Mucosa of descending colon (tissue), 3 donors: ENCODE measurements around the gene KMT5B. TPM values are rescaled to one million over a fixed set of nuclear protein-coding genes. Genes with fewer than 3 reads are reported as not detected.

Source experiments
- ATAC-seq: fragments of 200-7000 bp; cut with Tn5 transposase; one replicate; pipeline ENCODE4 v1.9.1; 2020; ENCODE audit warnings: mild to moderate bottlenecking, moderate library complexity
- DNase-seq, 3 donors: peaks; one replicate each; pipeline ENCODE4 v3.0.0-alpha.2; 2020
- H3K36me3 ChIP-seq: fragments of 200-600 bp; one replicate; pipeline ENCODE4 v1.8.0; 2021; ENCODE audit warnings: low read depth, mild to moderate bottlenecking
- H3K4me1 ChIP-seq: fragments of 200-600 bp; one replicate; pipeline ENCODE4 v1.8.0; 2021; ENCODE audit warnings: low read depth, mild to moderate bottlenecking
- H3K4me3 ChIP-seq: fragments of 200-600 bp; one replicate; pipeline ENCODE4 v1.8.0; 2021; ENCODE audit warnings: mild to moderate bottlenecking
- H3K9me3 ChIP-seq: fragments of 200-600 bp; one replicate; pipeline ENCODE4 v1.8.0; 2021; ENCODE audit warnings: mild to moderate bottlenecking
- intact Hi-C, 2 donors: fragments of 100-400 bp; cut with DNase I in 1 of 2; cut with micrococcal nuclease in 1 of 2; formaldehyde crosslinking; loops; one replicate each; pipeline versions ENCODE4 v1.11.0 to v1.11.1; 2022; cut with DNase I, micrococcal nuclease
- total RNA-seq, 3 donors: library from RNA; stranded (reverse); fragmentation: NEBNext Ultra II Directional in 2 of 3; extraction: Animal tissue kit (Norgen Biotek cat#: 25700) in 2 of 3; gene quantifications; one replicate each; pipeline versions ENCODE4 v1.2.1 to v1.2.4, GENCODE V29; 2021 to 2023
- TF ChIP-seq, protein P1 (sequence below): fragments of 200-600 bp; IDR thresholded peaks from one replicate; pipeline ENCODE4 v1.8.0; 2022; ENCODE audit warnings: antibody characterized with exemption, mild to moderate bottlenecking
- donor health status: DM: no; HTN: no; CAD: no; lungs with moderate emphysema.
- donor health status: DM: no; HTN: no; CAD: no.
- donor health status: DM: no; HTN: yes; CAD: no.

The KMT5B gene
- total RNA-seq, 3 donors from 2014 or later: 56.4 to 71.3 (median 65.1) TPM

DNA sequence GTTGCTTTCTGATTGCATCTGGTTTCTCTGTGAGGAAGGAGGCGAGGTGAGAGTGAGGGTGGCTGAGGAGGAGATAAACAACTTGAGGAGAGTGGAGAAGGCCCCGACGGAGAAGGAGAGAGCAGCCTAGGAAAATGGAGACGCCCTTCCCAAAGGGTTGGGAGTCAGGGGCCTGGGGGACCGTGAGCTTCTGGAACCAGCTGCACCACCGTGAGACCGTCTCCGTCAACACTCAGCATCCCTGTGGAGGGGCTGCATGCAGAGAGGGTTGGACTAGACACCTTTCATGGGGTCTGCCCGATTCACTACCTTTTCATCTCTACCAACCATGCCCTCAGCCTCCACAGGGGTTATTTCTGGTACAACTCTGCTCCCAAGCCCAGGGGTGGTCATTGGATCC, 13.3 kb upstream of the KMT5B start:
- TF ChIP-seq, protein P1, sequence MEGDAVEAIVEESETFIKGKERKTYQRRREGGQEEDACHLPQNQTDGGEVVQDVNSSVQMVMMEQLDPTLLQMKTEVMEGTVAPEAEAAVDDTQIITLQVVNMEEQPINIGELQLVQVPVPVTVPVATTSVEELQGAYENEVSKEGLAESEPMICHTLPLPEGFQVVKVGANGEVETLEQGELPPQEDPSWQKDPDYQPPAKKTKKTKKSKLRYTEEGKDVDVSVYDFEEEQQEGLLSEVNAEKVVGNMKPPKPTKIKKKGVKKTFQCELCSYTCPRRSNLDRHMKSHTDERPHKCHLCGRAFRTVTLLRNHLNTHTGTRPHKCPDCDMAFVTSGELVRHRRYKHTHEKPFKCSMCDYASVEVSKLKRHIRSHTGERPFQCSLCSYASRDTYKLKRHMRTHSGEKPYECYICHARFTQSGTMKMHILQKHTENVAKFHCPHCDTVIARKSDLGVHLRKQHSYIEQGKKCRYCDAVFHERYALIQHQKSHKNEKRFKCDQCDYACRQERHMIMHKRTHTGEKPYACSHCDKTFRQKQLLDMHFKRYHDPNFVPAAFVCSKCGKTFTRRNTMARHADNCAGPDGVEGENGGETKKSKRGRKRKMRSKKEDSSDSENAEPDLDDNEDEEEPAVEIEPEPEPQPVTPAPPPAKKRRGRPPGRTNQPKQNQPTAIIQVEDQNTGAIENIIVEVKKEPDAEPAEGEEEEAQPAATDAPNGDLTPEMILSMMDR: no peak
- no peak for ATAC-seq
- Histone ChIP-seq H3K36me3 (no peaks in the 10 kb centered on the region), H3K9me3 (peaks cover 5% of the 10 kb centered on the region), H3K4me3 (no peak overlapping the region), H3K4me1 (no peaks in the 10 kb centered on the region)
- no peak for DNase-seq
- intact Hi-C loops: no loop called here

GRCh38 chr11:68224606-68225005, 11.5 kb upstream of the KMT5B start:
- Histone ChIP-seq H3K4me1 (no peaks in the 10 kb centered on the region), H3K4me3 (no peak overlapping the region), H3K9me3 (peaks cover 4% of the 10 kb centered on the region), H3K36me3 (no peaks in the 10 kb centered on the region)
- intact Hi-C loops: no loop called here
- TF ChIP-seq, protein P1: no peak
- ATAC-seq: no peak
- no peak for DNase-seq

GRCh38 chr11:68223275-68223674, 10.2 kb upstream of the KMT5B start:
- DNase-seq: no peak
- Histone ChIP-seq H3K9me3 (no peaks in the 10 kb centered on the region), H3K4me3 (no peak overlapping the region), H3K4me1 (no peaks in the 10 kb centered on the region), H3K36me3 (no peaks in the 10 kb centered on the region)
- intact Hi-C loops: no loop called here
- ATAC-seq: no peak
- TF ChIP-seq, protein P1: no peak

DNA sequence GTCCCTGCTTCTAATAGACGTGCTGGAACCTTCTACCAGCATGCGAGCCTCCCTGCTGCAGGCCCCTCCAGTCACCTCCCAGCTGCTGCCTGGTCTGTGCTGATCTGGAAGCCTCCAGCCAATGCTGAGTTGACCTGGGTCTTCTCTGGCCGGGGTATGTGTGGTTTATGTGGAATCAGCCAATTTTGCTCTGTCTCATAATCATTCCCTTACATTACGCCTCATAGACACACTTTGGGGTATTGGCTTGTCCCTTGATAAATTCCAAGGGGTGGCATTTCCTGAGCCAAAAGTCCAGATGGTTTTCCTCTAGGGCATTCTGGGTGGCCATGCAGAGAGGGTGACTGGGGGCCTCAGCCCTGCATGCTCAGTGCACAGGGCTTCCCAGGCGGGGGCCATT, 8.3 kb upstream of the KMT5B start:
- no peaks in the 10 kb centered on the region for H3K4me1 ChIP-seq
- no peak overlapping the region for H3K4me3 ChIP-seq
- TF ChIP-seq, protein P1: no peak
- DNase-seq (no peak), ATAC-seq (no peak)
- intact Hi-C loops: no loop called here
- H3K9me3 ChIP-seq: no peaks in the 10 kb centered on the region
- H3K36me3 ChIP-seq: no peaks in the 10 kb centered on the region

GRCh38 chr11:68216171-68216938, 3.3 kb upstream of the KMT5B start:
- no peaks in the 10 kb centered on the region for H3K36me3 ChIP-seq
- no peaks in the 10 kb centered on the region for H3K9me3 ChIP-seq
- TF ChIP-seq, protein P1: no peak
- intact Hi-C loops: no loop called here
- DNase-seq (peak; percentile 71 to 81 (median 80)), ATAC-seq (peak; percentile 70)
- peaks cover 20% of the 10 kb centered on the region for H3K4me1 ChIP-seq
- H3K4me3 ChIP-seq: no peak overlapping the region
